Upper lobe of right lung (tissue), 1 donor: ENCODE measurements around the gene LASP1NB.
A peak's percentile ranks its signal among the peaks of the same experiment; 100 is the strongest.

Source experiments
- ATAC-seq: fragments of 200-7000 bp; cut with Tn5 transposase; one replicate; pipeline ENCODE4 v1.9.1; 2020; ENCODE audit warnings: mild to moderate bottlenecking, moderate library complexity
- DNase-seq: peaks from one replicate; pipeline ENCODE4 v3.0.0-alpha.2; 2020
- H3K27ac ChIP-seq: fragments of 200-600 bp; one replicate; pipeline ENCODE4 v1.8.0; 2022
- H3K27me3 ChIP-seq: fragments of 200-600 bp; one replicate; pipeline ENCODE4 v1.8.0; 2022; ENCODE audit warnings: mild to moderate bottlenecking
- H3K36me3 ChIP-seq: fragments of 200-600 bp; one replicate; pipeline ENCODE4 v1.8.0; 2022
- H3K4me1 ChIP-seq: fragments of 200-600 bp; one replicate; pipeline ENCODE4 v1.8.0; 2022
- H3K4me3 ChIP-seq: fragments of 200-600 bp; one replicate; pipeline ENCODE4 v1.8.0; 2022; ENCODE audit warnings: mild to moderate bottlenecking
- H3K9me3 ChIP-seq: fragments of 200-600 bp; one replicate; pipeline ENCODE4 v1.8.0; 2022
- CTCF ChIP-seq: fragments of 200-600 bp; IDR thresholded peaks from one replicate; pipeline ENCODE4 v1.8.0; 2022; ENCODE audit warnings: antibody characterized with exemption
- intact Hi-C: fragments of 100-400 bp; cut with DNase I; formaldehyde crosslinking; loops from one replicate; pipeline ENCODE4 v1.11.0; 2022
- donor health status: DM: no; HTN: yes; CAD: no; lungs with severe emphysema.

Gene LASP1NB

DNA sequence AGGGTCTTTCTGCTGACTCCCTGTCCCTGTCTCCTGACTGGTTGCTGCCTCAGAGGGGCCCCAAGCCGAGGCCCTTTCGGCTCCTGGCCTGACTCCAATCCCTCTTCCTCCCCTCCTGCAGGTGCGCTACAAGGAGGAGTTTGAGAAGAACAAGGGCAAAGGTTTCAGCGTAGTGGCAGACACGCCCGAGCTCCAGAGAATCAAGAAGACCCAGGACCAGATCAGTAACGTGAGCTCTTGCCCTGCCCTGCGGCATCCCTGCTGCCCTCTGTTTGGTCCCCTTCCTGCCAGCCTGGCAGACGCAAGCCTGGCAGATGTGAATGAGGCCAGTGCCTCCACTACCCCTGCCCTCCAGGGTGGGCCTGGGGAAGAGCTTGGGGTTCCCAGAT, 27.1 kb upstream of the LASP1NB start:
- H3K4me1 ChIP-seq = peaks cover 89% of the 10 kb centered on the region
- no peak for DNase-seq

GRCh38 chr17:38898812-38899348, 26.5 kb upstream of the LASP1NB start:
- Histone ChIP-seq H3K27me3 (no peaks in the 10 kb centered on the region), H3K27ac (peak overlapping the region; percentile 81), H3K4me3 (peak overlapping the region; percentile 14), H3K9me3 (no peaks in the 10 kb centered on the region), H3K4me1 (peaks cover 83% of the 10 kb centered on the region), H3K36me3 (peaks cover 60% of the 10 kb centered on the region)
- intact Hi-C loops = no loop called here
- ATAC-seq (peak; percentile 53), DNase-seq (peak; percentile 74)
- TF ChIP-seq CTCF = no peak

More for the DNA sequence above, 27.1 kb upstream of the LASP1NB start:
- no peak for TF ChIP-seq CTCF
- Histone ChIP-seq H3K4me3 (peak overlapping the region; percentile 14), H3K27me3 (no peaks in the 10 kb centered on the region), H3K36me3 (peaks cover 58% of the 10 kb centered on the region), H3K9me3 (no peaks in the 10 kb centered on the region), H3K27ac (peak overlapping the region; percentile 81)
- ATAC-seq = no peak
- intact Hi-C loops = no loop called here

DNA sequence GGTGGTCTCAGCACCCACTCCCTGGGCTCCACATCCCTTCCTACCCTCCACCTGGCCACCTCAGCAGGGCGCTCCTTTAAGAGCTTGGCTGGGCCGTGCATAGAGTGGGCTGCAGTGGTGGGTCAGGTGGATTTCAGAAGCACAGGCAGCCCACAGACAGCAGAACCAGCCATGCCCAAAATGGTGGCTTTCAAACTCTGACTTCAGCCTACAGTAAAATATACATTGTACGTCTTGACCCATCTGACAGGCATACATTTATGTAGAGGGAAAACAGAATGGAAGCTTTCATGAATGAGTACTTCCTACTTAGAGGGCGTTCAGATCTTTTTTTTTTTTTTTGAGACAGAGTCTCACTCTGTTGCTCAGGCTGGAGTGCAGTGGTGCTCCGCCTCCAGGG, 26.0 kb upstream of the LASP1NB start:
- no peak for TF ChIP-seq CTCF
- intact Hi-C loops = no loop called here
- H3K27ac ChIP-seq = peak overlapping the region; percentile 81
- ATAC-seq (no peak), DNase-seq (no peak)
- H3K36me3 ChIP-seq = peaks cover 65% of the 10 kb centered on the region
- no peaks in the 10 kb centered on the region for H3K9me3 ChIP-seq
- H3K27me3 ChIP-seq = no peaks in the 10 kb centered on the region
- no peak overlapping the region for H3K4me3 ChIP-seq
- peaks cover 78% of the 10 kb centered on the region for H3K4me1 ChIP-seq

DNA sequence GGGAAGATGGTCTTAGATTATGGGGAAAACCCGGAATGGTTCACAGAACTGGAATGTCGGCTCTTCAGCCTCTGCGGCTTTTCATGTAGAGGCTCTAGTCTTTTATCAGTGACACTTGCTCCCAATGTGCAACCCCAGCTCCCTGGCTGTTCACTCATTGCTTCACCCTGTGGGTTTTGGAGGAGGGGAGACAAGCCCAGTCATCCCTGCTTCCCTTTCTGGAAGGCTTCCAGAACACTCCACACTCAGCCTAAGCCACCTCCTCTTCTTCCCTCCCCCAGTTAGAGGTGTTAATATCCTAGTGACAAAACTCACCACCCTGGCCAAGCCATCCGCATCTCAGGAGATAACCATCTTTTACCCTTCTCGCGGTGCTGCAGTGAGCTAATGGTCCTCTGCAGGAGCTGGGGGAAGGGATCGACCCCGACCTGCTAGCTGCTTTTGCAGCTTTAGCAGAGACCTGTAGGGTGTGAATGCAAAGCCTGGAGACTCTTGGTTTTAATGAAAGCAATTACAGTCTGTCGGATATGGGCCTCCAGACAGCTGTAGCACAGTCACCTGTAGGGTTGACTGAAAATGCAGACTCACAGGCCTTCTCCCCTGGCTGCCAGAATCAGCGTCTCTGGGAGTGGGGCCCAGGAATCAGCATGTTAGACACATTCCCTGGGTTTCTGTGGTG, 24.3 kb upstream of the LASP1NB start:
- no peak overlapping the region for H3K4me3 ChIP-seq
- no peak for DNase-seq

DNA sequence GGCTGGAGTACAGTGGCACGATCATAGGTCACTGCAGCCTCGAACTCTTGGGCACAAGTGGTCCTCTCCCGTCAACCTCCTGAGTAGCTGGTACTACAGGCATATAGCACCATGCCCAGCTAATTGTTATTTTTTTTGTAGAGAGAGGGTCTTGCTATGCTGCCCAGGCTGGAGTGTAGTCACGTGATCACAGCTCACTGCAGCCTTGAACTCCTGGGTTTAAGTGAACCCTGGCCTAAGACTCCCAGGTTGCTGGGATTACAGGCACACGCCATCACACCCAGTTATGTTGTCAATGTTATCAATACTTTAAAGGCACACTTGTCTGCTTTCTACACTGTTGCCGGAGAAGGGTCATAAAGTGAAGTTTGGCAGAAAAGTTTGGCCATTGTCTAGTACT, 22.0 kb upstream of the LASP1NB start:
- no peak overlapping the region for H3K27ac ChIP-seq
- DNase-seq (no peak), ATAC-seq (no peak)
- no peak for TF ChIP-seq CTCF
- no peak overlapping the region for H3K4me3 ChIP-seq
- intact Hi-C loops = no loop called here
- no peaks in the 10 kb centered on the region for H3K9me3 ChIP-seq
- H3K27me3 ChIP-seq = no peaks in the 10 kb centered on the region
- peaks cover 73% of the 10 kb centered on the region for H3K4me1 ChIP-seq
- H3K36me3 ChIP-seq = peaks cover 57% of the 10 kb centered on the region

More for the DNA sequence above, 24.3 kb upstream of the LASP1NB start:
- intact Hi-C loops = no loop called here
- H3K27ac ChIP-seq = peak overlapping the region; percentile 33
- ATAC-seq = peak; percentile 85
- peaks cover 63% of the 10 kb centered on the region for H3K36me3 ChIP-seq
- TF ChIP-seq CTCF = no peak
- H3K27me3 ChIP-seq = no peaks in the 10 kb centered on the region
- H3K4me1 ChIP-seq = peaks cover 73% of the 10 kb centered on the region
- no peaks in the 10 kb centered on the region for H3K9me3 ChIP-seq
